HepG2 (cell line): Measurements from ENCODE around the gene PRKCG.
A peak's percentile ranks its signal among the peaks of the same experiment; 100 is the strongest.

Source experiments
- ATF7 ChIP-seq, 2 experiments: fragments of 450-650 bp in 1 of 2; sonication (generic) in 1 of 2; formaldehyde crosslinking in 1 of 2; IDR thresholded peaks; 2 replicates each; pipeline versions ENCODE4 v1.4.0 to v1.6.1; 2016 to 2020; ENCODE audit warnings: antibody characterized with exemption in 1 of 2, mild to moderate bottlenecking in 1 of 2, missing genetic modification reagents in 1 of 2
- CREB1 ChIP-seq, 2 experiments: fragments of 450-650 bp in 1 of 2; IDR thresholded peaks; 2 replicates each; pipeline ENCODE4 v1.6.1; 2016 to 2017; ENCODE audit warnings: control low read depth in 1 of 2, mild to moderate bottlenecking in 1 of 2, missing compliant biosample characterization in 1 of 2, missing genetic modification characterization in 1 of 2
- ISL2 ChIP-seq: sonication (generic); formaldehyde crosslinking; IDR thresholded peaks from 2 replicates; pipeline ENCODE4 v1.5.0; 2020; ENCODE audit warnings: missing genetic modification reagents
- ZBTB8A ChIP-seq: sonication (generic); formaldehyde crosslinking; IDR thresholded peaks from 2 replicates; pipeline ENCODE4 v1.4.0; 2020; ENCODE audit warnings: mild to moderate bottlenecking, low read depth, missing genetic modification reagents, borderline replicate concordance
- ZNF337 ChIP-seq: sonication (generic); formaldehyde crosslinking; IDR thresholded peaks from 2 replicates; pipeline ENCODE4 v1.5.1; 2020; ENCODE audit warnings: missing genetic modification reagents, low read depth, mild to moderate bottlenecking, borderline replicate concordance
- TF ChIP-seq, protein P1 (sequence below): sonication (generic); formaldehyde crosslinking; IDR thresholded peaks from 2 replicates; pipeline ENCODE4 v1.4.0; 2020; ENCODE audit warnings: missing genetic modification reagents

DNA sequence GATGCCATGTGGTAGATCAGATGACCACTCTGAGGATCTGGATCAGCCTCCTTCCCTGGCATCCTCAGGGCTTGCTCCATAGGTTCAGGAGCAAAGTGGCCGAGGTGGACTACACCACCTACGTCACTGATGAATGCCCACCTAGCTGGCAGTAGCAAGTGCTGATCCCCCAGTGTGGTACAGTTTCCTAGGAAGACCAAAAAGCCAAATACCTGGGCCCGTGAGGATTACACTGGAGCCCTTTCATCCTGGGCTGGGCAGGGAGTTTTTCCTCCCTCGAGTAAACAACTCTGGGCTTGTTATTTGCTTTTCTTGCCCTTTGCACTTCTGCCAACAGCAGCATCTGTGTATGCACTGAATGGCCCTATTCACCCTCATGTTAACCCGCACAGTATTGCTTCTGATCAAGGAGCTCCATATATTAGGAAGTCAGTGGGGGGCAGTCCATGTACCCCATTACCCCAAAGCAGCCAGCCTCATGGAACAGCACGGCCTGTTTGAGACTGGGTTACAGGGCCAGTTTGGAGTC lies 17.6 kb upstream of the PRKCG start:
- TF ChIP-seq ISL2 (CRISPR knock-in tag) (peak; percentile 93), ZNF337 (CRISPR knock-in tag) (peak; percentile 59; the same call in 1 of the 2 replicates), ATF7 (IDR thresholded peaks at IDR 0.05) (no peak), ATF7 (CRISPR knock-in tag; IDR thresholded peaks at IDR 0.05) (no peak), CREB1 (IDR thresholded peaks at IDR 0.05) (peak; percentile 85), CREB1 (CRISPR knock-in tag; IDR thresholded peaks at IDR 0.05) (peak; percentile 77), ZBTB8A (CRISPR knock-in tag) (no peak)
- TF ChIP-seq, protein P1, sequence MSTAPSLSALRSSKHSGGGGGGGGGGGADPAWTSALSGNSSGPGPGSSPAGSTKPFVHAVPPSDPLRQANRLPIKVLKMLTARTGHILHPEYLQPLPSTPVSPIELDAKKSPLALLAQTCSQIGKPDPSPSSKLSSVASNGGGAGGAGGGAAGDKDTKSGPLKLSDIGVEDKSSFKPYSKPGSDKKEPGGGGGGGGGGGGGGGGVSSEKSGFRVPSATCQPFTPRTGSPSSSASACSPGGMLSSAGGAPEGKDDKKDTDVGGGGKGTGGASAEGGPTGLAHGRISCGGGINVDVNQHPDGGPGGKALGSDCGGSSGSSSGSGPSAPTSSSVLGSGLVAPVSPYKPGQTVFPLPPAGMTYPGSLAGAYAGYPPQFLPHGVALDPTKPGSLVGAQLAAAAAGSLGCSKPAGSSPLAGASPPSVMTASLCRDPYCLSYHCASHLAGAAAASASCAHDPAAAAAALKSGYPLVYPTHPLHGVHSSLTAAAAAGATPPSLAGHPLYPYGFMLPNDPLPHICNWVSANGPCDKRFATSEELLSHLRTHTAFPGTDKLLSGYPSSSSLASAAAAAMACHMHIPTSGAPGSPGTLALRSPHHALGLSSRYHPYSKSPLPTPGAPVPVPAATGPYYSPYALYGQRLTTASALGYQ (CRISPR knock-in tag), result 0 out of 2 replicates have a peak, but pooled peaks have one; percentile 54
